ENCODE results near the gene DUSP1.

Gene DUSP1

GRCh38 chr5:172748341-172748843 lies 22.6 kb downstream of the DUSP1 start:
- no peak for TF ChIP-seq CTCF (IDR thresholded peaks at IDR 0.05; ENCODE audit: low read depth, low read length)
- no peak for DNase-seq (ENCODE audit: extremely low read depth, low read depth)

DNA sequence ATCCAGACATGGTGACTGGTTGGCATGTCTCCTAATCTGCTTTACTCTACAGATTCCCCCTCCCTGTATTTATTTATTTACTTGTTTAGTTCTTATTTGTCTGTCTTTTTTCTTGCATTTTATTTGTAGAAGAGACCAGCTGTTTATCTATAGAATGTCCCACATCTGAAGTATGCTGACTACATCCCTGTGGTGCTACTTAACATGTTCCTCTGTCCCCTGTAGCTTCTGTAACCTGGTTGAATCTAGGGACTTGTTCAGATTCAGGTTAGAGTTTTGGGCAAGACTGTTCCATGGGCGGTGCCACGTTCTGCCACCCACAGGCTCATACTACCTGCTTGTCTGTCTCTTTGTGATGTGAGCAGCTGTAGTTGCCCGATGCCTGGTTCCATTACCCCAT lies 23.5 kb downstream of the DUSP1 start:
- no peak for DNase-seq (ENCODE audit: extremely low read depth, low read depth)
- no peak for TF ChIP-seq CTCF (IDR thresholded peaks at IDR 0.05; ENCODE audit: low read depth, low read length)

- DNase-seq (ENCODE audit: extremely low read depth, low read depth), result no peak
- no peak for TF ChIP-seq CTCF (IDR thresholded peaks at IDR 0.05; ENCODE audit: low read depth, low read length)
Observed at GRCh38 chr5:172746725-172747124, 24.3 kb downstream of the DUSP1 start.

- no peak for TF ChIP-seq CTCF (IDR thresholded peaks at IDR 0.05; ENCODE audit: low read depth, low read length)
- DNase-seq (ENCODE audit: extremely low read depth, low read depth), result no peak
Observed at GRCh38 chr5:172745838-172746237, 25.2 kb downstream of the DUSP1 start.

DNA sequence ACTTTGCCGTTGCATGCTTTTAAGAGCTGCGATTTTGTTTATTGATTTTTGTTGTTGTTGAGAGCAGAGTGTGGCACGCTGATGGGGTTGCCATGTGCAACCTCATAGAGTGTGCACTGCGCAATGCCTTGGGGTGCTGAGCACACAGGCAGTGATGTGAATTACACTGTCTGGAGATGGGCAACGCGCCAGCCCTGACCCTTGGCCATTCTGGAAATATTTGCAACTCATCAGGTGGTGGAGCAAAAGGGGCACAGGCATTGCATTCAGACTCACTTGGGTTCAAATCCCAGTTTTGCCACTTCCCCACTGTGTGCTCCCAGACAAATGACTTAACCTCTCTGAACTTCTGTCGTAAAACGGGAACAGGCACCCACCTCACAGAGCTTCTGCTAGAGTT lies 25.6 kb downstream of the DUSP1 start:
- DNase-seq (ENCODE audit: extremely low read depth, low read depth), result no peak
- TF ChIP-seq CTCF (IDR thresholded peaks at IDR 0.05; ENCODE audit: low read depth, low read length), result no peak

DNA sequence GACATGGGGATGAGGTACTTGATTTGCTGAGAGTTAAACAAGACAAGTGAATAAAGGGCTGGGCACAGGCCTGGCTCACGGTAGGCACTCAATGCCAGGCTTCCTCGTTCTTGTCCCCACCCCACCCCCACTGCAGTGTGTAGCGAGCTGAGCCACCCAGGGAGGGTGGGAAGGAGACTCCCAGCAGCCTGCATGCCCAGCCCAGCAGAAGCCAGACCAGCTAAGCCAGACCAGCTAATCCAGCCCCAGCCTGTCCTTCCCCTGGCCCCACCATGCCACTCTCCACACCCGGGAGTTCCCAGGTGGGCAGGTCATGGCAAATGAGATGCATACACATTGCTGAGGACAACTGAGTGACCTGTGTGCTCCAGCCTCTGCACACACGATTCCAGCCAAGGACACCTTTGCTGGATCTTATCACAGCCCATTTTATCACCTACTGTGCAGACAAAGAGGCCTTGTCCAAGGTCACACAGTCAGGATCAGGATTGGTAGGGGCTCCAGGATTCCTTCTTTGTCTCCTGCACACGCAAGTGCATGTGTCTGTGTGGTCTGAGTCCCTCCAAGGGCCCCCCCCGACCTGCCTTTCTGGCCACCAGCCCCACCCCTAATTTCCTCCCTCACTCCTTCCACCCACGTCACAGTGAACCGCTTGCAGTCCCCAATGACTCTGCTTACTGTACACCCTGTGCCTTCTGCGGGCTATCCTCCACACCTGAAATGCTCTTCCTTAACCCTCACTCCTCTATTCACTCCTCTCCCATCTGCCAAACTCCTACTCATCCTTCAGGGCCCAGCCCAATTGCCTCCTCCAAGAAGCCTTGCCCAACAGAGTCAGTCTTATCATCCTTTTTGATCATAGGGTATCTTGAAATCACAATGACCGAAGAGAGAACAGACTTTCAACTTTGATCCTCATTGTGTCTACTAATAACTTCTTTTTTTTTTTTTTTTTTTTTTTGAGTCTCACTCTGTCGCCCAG lies 26.6 kb downstream of the DUSP1 start:
- no peak for TF ChIP-seq CTCF (IDR thresholded peaks at IDR 0.05; ENCODE audit: low read depth, low read length)
- DNase-seq (ENCODE audit: extremely low read depth, low read depth), result no peak

Measured in AG09319 (cell line).